ENCODE measurements around the gene PTPRG. TPM values are rescaled to one million over a fixed set of nuclear protein-coding genes. Genes with fewer than 3 reads are reported as not detected.

The PTPRG gene
- total RNA-seq, 2 donors from 2014 or later, result 76.5 to 108 TPM

GRCh38 chr3:62277450-62277849, 716.1 kb downstream of the PTPRG start:
- TF ChIP-seq CTCF (conservative IDR thresholded peaks at IDR 0.05), result no peak
- no peaks in the 10 kb centered on the region for H3K4me1 ChIP-seq (ENCODE audit: control insufficient read depth, insufficient read depth, low read length)
- peaks cover 77% of the 10 kb centered on the region for H3K36me3 ChIP-seq (ENCODE audit: control insufficient read depth, insufficient read depth, low read length)
- H3K9me3 Mint-ChIP-seq, result no peaks in the 10 kb centered on the region
- H3K4me3 Mint-ChIP-seq, result no peak overlapping the region
- WGBS, 2 experiments (ENCODE audit: insufficient coverage in 1 of 2, insufficient read length in 1 of 2), result 94% methylated on average over 3 of the region's 3 CpGs; no CpG with 5 or more reads in 1 of the 2 experiments
- DNase-seq, result no peak
- H3K27me3 Mint-ChIP-seq (ENCODE audit: insufficient read depth), result no peaks in the 10 kb centered on the region
- no peaks in the 10 kb centered on the region for H3K4me1 Mint-ChIP-seq
- H3K9me3 ChIP-seq (ENCODE audit: control insufficient read depth, low read length), result no peaks in the 10 kb centered on the region
- H3K27me3 ChIP-seq (ENCODE audit: control insufficient read depth, insufficient read depth, low read length, poor library complexity, severe bottlenecking), result no peaks in the 10 kb centered on the region
- no peak overlapping the region for H3K27ac Mint-ChIP-seq
- H3K36me3 Mint-ChIP-seq (ENCODE audit: low read depth), result peaks cover 35% of the 10 kb centered on the region
- no peak overlapping the region for H3K9ac ChIP-seq (ENCODE audit: extremely low read depth, low read length, poor library complexity, severe bottlenecking)
- no peak overlapping the region for H3K27ac ChIP-seq (ENCODE audit: low read depth, low read length)
- no peak overlapping the region for H3K4me3 ChIP-seq (ENCODE audit: low read length)

- Histone ChIP-seq H3K4me1 (ENCODE audit: control insufficient read depth, insufficient read depth, low read length) (no peaks in the 10 kb centered on the region), H3K27ac (ENCODE audit: low read depth, low read length) (no peak overlapping the region), H3K9me3 (ENCODE audit: control insufficient read depth, low read length) (no peaks in the 10 kb centered on the region), H3K4me3 (ENCODE audit: low read length) (no peak overlapping the region), H3K27me3 (ENCODE audit: control insufficient read depth, insufficient read depth, low read length, poor library complexity, severe bottlenecking) (no peaks in the 10 kb centered on the region), H3K9ac (ENCODE audit: extremely low read depth, low read length, poor library complexity, severe bottlenecking) (no peak overlapping the region), H3K36me3 (ENCODE audit: control insufficient read depth, insufficient read depth, low read length) (peaks cover 78% of the 10 kb centered on the region)
- DNase-seq, result no peak
- Mint-ChIP-seq H3K27me3 (ENCODE audit: insufficient read depth) (no peaks in the 10 kb centered on the region), H3K9me3 (no peaks in the 10 kb centered on the region), H3K4me1 (no peaks in the 10 kb centered on the region), H3K27ac (no peak overlapping the region), H3K4me3 (no peak overlapping the region), H3K36me3 (ENCODE audit: low read depth) (peaks cover 33% of the 10 kb centered on the region)
- TF ChIP-seq CTCF (conservative IDR thresholded peaks at IDR 0.05), result no peak
Observed at GRCh38 chr3:62277986-62278385, 716.6 kb downstream of the PTPRG start.

GRCh38 chr3:62281726-62282125, 720.4 kb downstream of the PTPRG start:
- Mint-ChIP-seq H3K27ac (no peak overlapping the region), H3K4me3 (no peak overlapping the region), H3K9me3 (no peaks in the 10 kb centered on the region), H3K36me3 (ENCODE audit: low read depth) (peaks cover 17% of the 10 kb centered on the region), H3K4me1 (peaks cover 5% of the 10 kb centered on the region), H3K27me3 (ENCODE audit: insufficient read depth) (no peaks in the 10 kb centered on the region)
- no peak for DNase-seq
- 79 to 100% methylated on average over 1 of the region's 1 CpG for WGBS, 2 experiments (ENCODE audit: insufficient coverage in 1 of 2, insufficient read length in 1 of 2)
- Histone ChIP-seq H3K27ac (ENCODE audit: low read depth, low read length) (no peak overlapping the region), H3K9ac (ENCODE audit: extremely low read depth, low read length, poor library complexity, severe bottlenecking) (no peak overlapping the region), H3K9me3 (ENCODE audit: control insufficient read depth, low read length) (no peaks in the 10 kb centered on the region), H3K36me3 (ENCODE audit: control insufficient read depth, insufficient read depth, low read length) (peaks cover 54% of the 10 kb centered on the region), H3K4me1 (ENCODE audit: control insufficient read depth, insufficient read depth, low read length) (no peaks in the 10 kb centered on the region), H3K27me3 (ENCODE audit: control insufficient read depth, insufficient read depth, low read length, poor library complexity, severe bottlenecking) (no peaks in the 10 kb centered on the region), H3K4me3 (ENCODE audit: low read length) (no peak overlapping the region)
- TF ChIP-seq CTCF (conservative IDR thresholded peaks at IDR 0.05), result no peak
